Nephron progenitor cell (in vitro differentiated cells): Measurements from ENCODE around the gene KCNJ16.

Experiments
- DNase-seq: peaks from one replicate; pipeline ENCODE4 v3.0.0; 2021
- H3K27ac Mint-ChIP-seq: 2 replicates; pipeline ENCODE4 v1.8.0; 2021; ENCODE audit warnings: mild to moderate bottlenecking, moderate library complexity, mixed read lengths
- H3K27me3 Mint-ChIP-seq: 2 replicates; pipeline ENCODE4 v1.8.0; 2021; ENCODE audit warnings: mild to moderate bottlenecking, low read depth, mixed read lengths; ENCODE audit not compliant: poor library complexity
- H3K36me3 Mint-ChIP-seq: 2 replicates; pipeline ENCODE4 v1.8.0; 2021; ENCODE audit warnings: low read depth, mixed read lengths
- H3K4me1 Mint-ChIP-seq: 2 replicates; pipeline ENCODE4 v1.8.0; 2021; ENCODE audit warnings: mixed read lengths
- H3K4me3 Mint-ChIP-seq: 2 replicates; pipeline ENCODE4 v1.8.0; 2021; ENCODE audit warnings: mild to moderate bottlenecking, moderate library complexity, mixed read lengths
- H3K9me3 Mint-ChIP-seq: 2 replicates; pipeline ENCODE4 v1.8.0; 2021; ENCODE audit warnings: mild to moderate bottlenecking, moderate library complexity, mixed read lengths
- CTCF ChIP-seq: fragments of 200-600 bp; sonication (generic); IDR thresholded peaks from 2 replicates; pipeline ENCODE4 v1.5.0; 2021; ENCODE audit warnings: antibody characterized with exemption

Gene KCNJ16

GRCh38 chr17:70076831-70077230 lies 1.8 kb downstream of the KCNJ16 start:
- Mint-ChIP-seq H3K27me3 (no peaks in the 10 kb centered on the region), H3K27ac (peak overlapping the region; percentile 78), H3K9me3 (no peaks in the 10 kb centered on the region), H3K4me1 (peaks cover 73% of the 10 kb centered on the region), H3K36me3 (no peaks in the 10 kb centered on the region), H3K4me3 (peak overlapping the region; percentile 5)
- DNase-seq = no peak
- TF ChIP-seq CTCF = no peak

GRCh38 chr17:70078549-70078948 lies 3.5 kb downstream of the KCNJ16 start:
- H3K4me1 Mint-ChIP-seq = peaks cover 58% of the 10 kb centered on the region
- H3K9me3 Mint-ChIP-seq = no peaks in the 10 kb centered on the region
- no peak for TF ChIP-seq CTCF
- H3K27ac Mint-ChIP-seq = no peak overlapping the region
- H3K27me3 Mint-ChIP-seq = no peaks in the 10 kb centered on the region
- H3K4me3 Mint-ChIP-seq = no peak overlapping the region
- no peak for DNase-seq
- H3K36me3 Mint-ChIP-seq = no peaks in the 10 kb centered on the region

GRCh38 chr17:70078994-70079531 lies 4.0 kb downstream of the KCNJ16 start:
- Mint-ChIP-seq H3K27ac (no peak overlapping the region), H3K36me3 (no peaks in the 10 kb centered on the region), H3K27me3 (no peaks in the 10 kb centered on the region), H3K4me1 (peaks cover 53% of the 10 kb centered on the region), H3K9me3 (no peaks in the 10 kb centered on the region), H3K4me3 (no peak overlapping the region)
- no peak for TF ChIP-seq CTCF
- DNase-seq = no peak

- no peak for TF ChIP-seq CTCF
- Mint-ChIP-seq H3K36me3 (no peaks in the 10 kb centered on the region), H3K9me3 (no peaks in the 10 kb centered on the region), H3K4me1 (peaks cover 41% of the 10 kb centered on the region), H3K4me3 (no peak overlapping the region), H3K27ac (no peak overlapping the region), H3K27me3 (no peaks in the 10 kb centered on the region)
- DNase-seq = no peak
Measured at GRCh38 chr17:70080541-70081347, 5.7 kb downstream of the KCNJ16 start.

- peaks cover 30% of the 10 kb centered on the region for H3K4me1 Mint-ChIP-seq
- H3K4me3 Mint-ChIP-seq = no peak overlapping the region
- H3K36me3 Mint-ChIP-seq = no peaks in the 10 kb centered on the region
- TF ChIP-seq CTCF = no peak
- DNase-seq = no peak
- H3K27me3 Mint-ChIP-seq = no peaks in the 10 kb centered on the region
- H3K9me3 Mint-ChIP-seq = no peaks in the 10 kb centered on the region
- no peak overlapping the region for H3K27ac Mint-ChIP-seq
Measured at GRCh38 chr17:70081885-70082284, 6.9 kb downstream of the KCNJ16 start.

GRCh38 chr17:70084476-70084875 lies 9.5 kb downstream of the KCNJ16 start:
- no peak for DNase-seq

More at GRCh38 chr17:70084476-70084875, 9.5 kb downstream of the KCNJ16 start:
- TF ChIP-seq CTCF = no peak
- no peaks in the 10 kb centered on the region for H3K9me3 Mint-ChIP-seq
- H3K4me3 Mint-ChIP-seq = no peak overlapping the region
- H3K27me3 Mint-ChIP-seq = no peaks in the 10 kb centered on the region
- H3K36me3 Mint-ChIP-seq = no peaks in the 10 kb centered on the region
- no peak overlapping the region for H3K27ac Mint-ChIP-seq
- peaks cover 13% of the 10 kb centered on the region for H3K4me1 Mint-ChIP-seq
